KMS-11 (cell line): ENCODE data around the gene ZNF699.

ENCODE experiments used
- H2AFZ ChIP-seq: fragments of 200-600 bp; sonication (generic); 2 replicates; pipeline ENCODE4 v1.6.1; 2016; ENCODE audit warnings: antibody characterized with exemption, mixed run types, low read depth
- H3K27ac ChIP-seq: fragments of 200-600 bp; sonication (generic); 2 replicates; pipeline ENCODE4 v1.6.1; 2016; ENCODE audit warnings: mild to moderate bottlenecking, mixed run types
- H3K27me3 ChIP-seq: fragments of 200-600 bp; sonication (generic); 2 replicates; pipeline ENCODE4 v1.6.1; 2017; ENCODE audit warnings: mild to moderate bottlenecking, low read depth, mixed run types, moderate library complexity; ENCODE audit not compliant: insufficient read depth
- H3K36me3 ChIP-seq: fragments of 200-600 bp; sonication (generic); 2 replicates; pipeline ENCODE4 v1.6.1; 2017; ENCODE audit warnings: mild to moderate bottlenecking, mixed run types; ENCODE audit not compliant: insufficient read depth
- H3K4me1 ChIP-seq: fragments of 200-600 bp; sonication (generic); 2 replicates; pipeline ENCODE4 v1.6.1; 2016; ENCODE audit warnings: mild to moderate bottlenecking, low read depth, mixed run types; ENCODE audit not compliant: poor library complexity, severe bottlenecking
- H3K4me2 ChIP-seq: fragments of 200-600 bp; sonication (generic); 2 replicates; pipeline ENCODE4 v1.7.0; 2016; ENCODE audit warnings: mild to moderate bottlenecking, mixed run types
- H3K4me3 ChIP-seq: fragments of 200-600 bp; sonication (generic); IDR thresholded peaks from 2 replicates; pipeline ENCODE4 v1.6.1; 2017; ENCODE audit warnings: low read depth, low read length, mixed read lengths; ENCODE audit not compliant: insufficient read depth
- H3K79me2 ChIP-seq: fragments of 200-600 bp; sonication (generic); 2 replicates; pipeline ENCODE4 v1.6.1; 2016; ENCODE audit warnings: low read depth, mixed run types; ENCODE audit not compliant: insufficient read depth
- H3K9ac ChIP-seq: fragments of 200-600 bp; sonication (generic); 2 replicates; pipeline ENCODE4 v1.6.1; 2016; ENCODE audit warnings: mild to moderate bottlenecking, mixed run types
- H4K20me1 ChIP-seq: fragments of 200-600 bp; sonication (generic); 2 replicates; pipeline ENCODE4 v1.6.1; 2016; ENCODE audit warnings: mild to moderate bottlenecking, mixed run types; ENCODE audit not compliant: insufficient read depth
- TF ChIP-seq, protein P1 (sequence below): fragments of 200-600 bp; sonication (generic); conservative IDR thresholded peaks from 2 replicates; pipeline ENCODE4 v1.6.1; 2017; ENCODE audit warnings: low read depth, mild to moderate bottlenecking, antibody characterized with exemption, low read length, moderate library complexity, mixed read lengths

The ZNF699 gene

GRCh38 chr19:9321338-9321737, 11.7 kb upstream of the ZNF699 start:
- no peaks in the 10 kb centered on the region for H3K36me3 ChIP-seq
- no peaks in the 10 kb centered on the region for H3K27me3 ChIP-seq
- H3K27ac ChIP-seq: no peak overlapping the region
- no peaks in the 10 kb centered on the region for H3K79me2 ChIP-seq
- no peak overlapping the region for H3K4me2 ChIP-seq
- H3K4me1 ChIP-seq: no peaks in the 10 kb centered on the region
- no peaks in the 10 kb centered on the region for H4K20me1 ChIP-seq
- no peak overlapping the region for H2AFZ ChIP-seq
- TF ChIP-seq, protein P1, sequence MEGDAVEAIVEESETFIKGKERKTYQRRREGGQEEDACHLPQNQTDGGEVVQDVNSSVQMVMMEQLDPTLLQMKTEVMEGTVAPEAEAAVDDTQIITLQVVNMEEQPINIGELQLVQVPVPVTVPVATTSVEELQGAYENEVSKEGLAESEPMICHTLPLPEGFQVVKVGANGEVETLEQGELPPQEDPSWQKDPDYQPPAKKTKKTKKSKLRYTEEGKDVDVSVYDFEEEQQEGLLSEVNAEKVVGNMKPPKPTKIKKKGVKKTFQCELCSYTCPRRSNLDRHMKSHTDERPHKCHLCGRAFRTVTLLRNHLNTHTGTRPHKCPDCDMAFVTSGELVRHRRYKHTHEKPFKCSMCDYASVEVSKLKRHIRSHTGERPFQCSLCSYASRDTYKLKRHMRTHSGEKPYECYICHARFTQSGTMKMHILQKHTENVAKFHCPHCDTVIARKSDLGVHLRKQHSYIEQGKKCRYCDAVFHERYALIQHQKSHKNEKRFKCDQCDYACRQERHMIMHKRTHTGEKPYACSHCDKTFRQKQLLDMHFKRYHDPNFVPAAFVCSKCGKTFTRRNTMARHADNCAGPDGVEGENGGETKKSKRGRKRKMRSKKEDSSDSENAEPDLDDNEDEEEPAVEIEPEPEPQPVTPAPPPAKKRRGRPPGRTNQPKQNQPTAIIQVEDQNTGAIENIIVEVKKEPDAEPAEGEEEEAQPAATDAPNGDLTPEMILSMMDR: no peak
- H3K4me3 ChIP-seq: no peak overlapping the region
- no peak overlapping the region for H3K9ac ChIP-seq

DNA sequence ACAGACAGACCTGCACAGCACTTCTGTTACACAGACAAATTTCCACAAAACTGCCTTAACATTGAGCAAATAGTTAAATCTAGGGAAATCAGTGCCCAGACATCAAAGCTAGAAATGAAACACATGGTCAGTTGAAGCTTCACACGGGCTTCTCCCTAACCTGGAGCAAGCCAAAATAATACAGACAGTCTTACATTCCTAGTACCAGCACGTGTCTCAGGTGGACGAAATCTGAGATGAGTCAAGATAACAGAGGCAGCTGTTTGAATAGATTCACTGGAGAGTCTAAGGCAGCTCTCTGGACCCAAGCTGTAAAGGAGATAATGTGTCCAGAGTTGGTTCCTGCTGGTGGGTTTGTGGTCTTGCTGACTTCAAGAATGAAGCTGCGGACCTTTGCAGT, 4.1 kb upstream of the ZNF699 start:
- Histone ChIP-seq H3K4me2 (no peak overlapping the region), H3K9ac (no peak overlapping the region), H3K79me2 (no peaks in the 10 kb centered on the region), H3K4me1 (peaks cover 8% of the 10 kb centered on the region), H3K27me3 (no peaks in the 10 kb centered on the region), H4K20me1 (no peaks in the 10 kb centered on the region), H3K36me3 (no peaks in the 10 kb centered on the region), H3K27ac (no peak overlapping the region), H2AFZ (no peak overlapping the region), H3K4me3 (no peak overlapping the region)
- TF ChIP-seq, protein P1: no peak

GRCh38 chr19:9309974-9310446, 372 bp upstream of the ZNF699 start:
- H3K27ac ChIP-seq: peak overlapping the region; percentile 68

DNA sequence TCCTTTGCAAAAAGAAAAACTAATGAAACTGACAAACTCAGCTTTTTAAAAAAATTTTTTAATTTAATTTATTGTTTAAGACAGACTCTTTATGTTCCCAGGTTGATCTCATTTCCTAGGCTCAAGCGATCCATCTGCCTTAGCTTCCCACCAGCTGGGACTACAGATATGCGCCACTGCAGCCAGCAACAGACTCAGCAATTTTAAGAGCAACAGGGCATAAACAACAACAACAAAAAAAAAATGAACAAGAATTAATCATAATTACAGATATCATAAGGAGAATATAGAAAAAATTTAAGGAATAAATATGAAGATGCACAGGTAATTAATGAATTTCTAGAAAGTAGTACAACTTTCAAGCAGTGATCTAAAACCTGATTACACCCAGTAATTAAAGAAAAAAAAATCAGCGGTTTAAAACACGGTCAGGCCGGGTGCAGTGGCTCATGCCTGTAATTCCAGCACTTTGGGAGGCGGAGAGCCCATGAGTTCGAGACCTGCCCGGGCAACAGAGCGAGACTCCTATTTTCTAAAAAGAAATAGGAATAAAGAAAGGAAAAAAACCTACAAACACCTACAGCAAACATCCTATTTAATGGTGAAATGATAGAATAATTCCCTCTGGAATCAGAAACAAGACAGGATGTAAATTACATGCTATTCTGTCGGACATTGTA, 1.4 kb downstream of the ZNF699 start:
- no peak overlapping the region for H3K9ac ChIP-seq
- H3K27ac ChIP-seq: no peak overlapping the region
- no peaks in the 10 kb centered on the region for H4K20me1 ChIP-seq
- no peaks in the 10 kb centered on the region for H3K36me3 ChIP-seq
- H3K79me2 ChIP-seq: no peaks in the 10 kb centered on the region
- H3K4me2 ChIP-seq: peak overlapping the region; percentile 43; the same call in 1 of the 2 replicates
- no peak overlapping the region for H2AFZ ChIP-seq
- H3K27me3 ChIP-seq: no peaks in the 10 kb centered on the region
- H3K4me3 ChIP-seq: no peak overlapping the region
- peaks cover 16% of the 10 kb centered on the region for H3K4me1 ChIP-seq
- TF ChIP-seq, protein P1: no peak

More at GRCh38 chr19:9309974-9310446, 372 bp upstream of the ZNF699 start:
- H2AFZ ChIP-seq: peak overlapping the region; percentile 99
- H3K4me1 ChIP-seq: peaks cover 16% of the 10 kb centered on the region
- no peaks in the 10 kb centered on the region for H3K27me3 ChIP-seq
- no peaks in the 10 kb centered on the region for H3K79me2 ChIP-seq
- H3K4me2 ChIP-seq: peak overlapping the region; percentile 38
- TF ChIP-seq, protein P1: no peak
- no peak overlapping the region for H3K4me3 ChIP-seq
- H4K20me1 ChIP-seq: no peaks in the 10 kb centered on the region
- H3K9ac ChIP-seq: peak overlapping the region; percentile 65; the same call in 1 of the 2 replicates
- no peaks in the 10 kb centered on the region for H3K36me3 ChIP-seq
